ENCODE measurements around the gene BPIFA3. TPM values are rescaled to one million over a fixed set of nuclear protein-coding genes. Genes with fewer than 3 reads are reported as not detected.

The BPIFA3 gene
- total RNA-seq, 1 experiment from 2014 or later: not detected

- DNase-seq (ENCODE audit: low read depth, low spot score) (no peak), ATAC-seq (no peak)
- Histone ChIP-seq H2AFZ (ENCODE audit: low read depth, low read length, poor library complexity, severe bottlenecking) (no peak overlapping the region), H3K9me3 (ENCODE audit: control insufficient read depth in 1 of 2, insufficient read depth in 1 of 2, low read depth in 1 of 2, low read length in 2 of 2) (no peaks in the 10 kb centered on the region), H3K4me3 (replicated peaks in 1 of 2; ENCODE audit: low read depth in 1 of 2, low read length in 2 of 2) (no peak overlapping the region), H3K9ac (ENCODE audit: low read length) (no peak overlapping the region), H3K27me3 (ENCODE audit: insufficient read depth, low read length) (no peaks in the 10 kb centered on the region), H3K27ac (ENCODE audit: low read depth, low read length) (no peak overlapping the region), H4K20me1 (ENCODE audit: insufficient read depth) (no peaks in the 10 kb centered on the region), H3K4me2 (ENCODE audit: low read length) (no peak overlapping the region), H3K36me3 (ENCODE audit: control insufficient read depth in 1 of 2, insufficient read depth in 2 of 2, low read length in 2 of 2) (no peaks in the 10 kb centered on the region), H3K4me1 (ENCODE audit: control insufficient read depth in 1 of 2, insufficient read depth in 2 of 2, low read length in 2 of 2) (no peaks in the 10 kb centered on the region), H3K9me2 (ENCODE audit: insufficient read depth) (no peaks in the 10 kb centered on the region), H3K79me2 (ENCODE audit: insufficient read depth, low read length) (no peaks in the 10 kb centered on the region)
- no peak for TF ChIP-seq EZH2 (IDR thresholded peaks at IDR 0.05)
- no peak for TF ChIP-seq ZFX (IDR thresholded peaks at IDR 0.05)
- TF ChIP-seq, protein P1, sequence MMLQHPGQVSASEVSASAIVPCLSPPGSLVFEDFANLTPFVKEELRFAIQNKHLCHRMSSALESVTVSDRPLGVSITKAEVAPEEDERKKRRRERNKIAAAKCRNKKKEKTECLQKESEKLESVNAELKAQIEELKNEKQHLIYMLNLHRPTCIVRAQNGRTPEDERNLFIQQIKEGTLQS (IDR thresholded peaks at IDR 0.05): no peak
- TF ChIP-seq, protein P2, sequence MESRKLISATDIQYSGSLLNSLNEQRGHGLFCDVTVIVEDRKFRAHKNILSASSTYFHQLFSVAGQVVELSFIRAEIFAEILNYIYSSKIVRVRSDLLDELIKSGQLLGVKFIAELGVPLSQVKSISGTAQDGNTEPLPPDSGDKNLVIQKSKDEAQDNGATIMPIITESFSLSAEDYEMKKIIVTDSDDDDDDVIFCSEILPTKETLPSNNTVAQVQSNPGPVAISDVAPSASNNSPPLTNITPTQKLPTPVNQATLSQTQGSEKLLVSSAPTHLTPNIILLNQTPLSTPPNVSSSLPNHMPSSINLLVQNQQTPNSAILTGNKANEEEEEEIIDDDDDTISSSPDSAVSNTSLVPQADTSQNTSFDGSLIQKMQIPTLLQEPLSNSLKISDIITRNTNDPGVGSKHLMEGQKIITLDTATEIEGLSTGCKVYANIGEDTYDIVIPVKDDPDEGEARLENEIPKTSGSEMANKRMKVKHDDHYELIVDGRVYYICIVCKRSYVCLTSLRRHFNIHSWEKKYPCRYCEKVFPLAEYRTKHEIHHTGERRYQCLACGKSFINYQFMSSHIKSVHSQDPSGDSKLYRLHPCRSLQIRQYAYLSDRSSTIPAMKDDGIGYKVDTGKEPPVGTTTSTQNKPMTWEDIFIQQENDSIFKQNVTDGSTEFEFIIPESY (IDR thresholded peaks at IDR 0.05; ENCODE audit: extremely low read depth, insufficient replicate concordance, low read length): no peak
- no peak for TF ChIP-seq ELF1 (IDR thresholded peaks at IDR 0.05; ENCODE audit: borderline replicate concordance, low read depth)
- TF ChIP-seq TCF7L2 (IDR thresholded peaks at IDR 0.05; ENCODE audit: borderline replicate concordance, extremely low read depth, insufficient read depth, insufficient read length): no peak
- TF ChIP-seq RAD21 (IDR thresholded peaks at IDR 0.05; ENCODE audit: low read depth): no peak
- TF ChIP-seq YY1 (IDR thresholded peaks at IDR 0.05; ENCODE audit: extremely low read depth, insufficient replicate concordance, low read depth, low read length): no peak
- no peak for TF ChIP-seq FOSL1 (IDR thresholded peaks at IDR 0.05; ENCODE audit: low read depth)
- no peak for TF ChIP-seq REST (IDR thresholded peaks at IDR 0.05; ENCODE audit: low read depth)
- CTCF ChIA-PET: no interaction called here
- POLR2A ChIA-PET: no interaction called here
- intact Hi-C loops (cut with micrococcal nuclease): no loop called here
- RAD21 ChIA-PET (ENCODE audit: low non-redundant PET in 1 of 2, low total read pairs in 2 of 2, uncharacterized antibody in 2 of 2, unreplicated experiment in 2 of 2): no interaction called here
- BruUV-seq (replicated peaks): no TSS peak
Observed at GRCh38 chr20:33249456-33249855, 32.3 kb downstream of the BPIFA3 start.

Data from HCT116 (cell line).